Retina (tissue), 1 donor: Measurements from ENCODE around the gene ELF5.

Source experiments
- DNase-seq: peaks from one replicate; pipeline ENCODE4 v3.0.0-alpha.2; 2016

The ELF5 gene

GRCh38 chr11:34490304-34490703 is 23.3 kb downstream of the ELF5 start:
- DNase-seq = no peak

- DNase-seq = no peak
Measured at GRCh38 chr11:34488855-34489557, 24.6 kb downstream of the ELF5 start.

DNA sequence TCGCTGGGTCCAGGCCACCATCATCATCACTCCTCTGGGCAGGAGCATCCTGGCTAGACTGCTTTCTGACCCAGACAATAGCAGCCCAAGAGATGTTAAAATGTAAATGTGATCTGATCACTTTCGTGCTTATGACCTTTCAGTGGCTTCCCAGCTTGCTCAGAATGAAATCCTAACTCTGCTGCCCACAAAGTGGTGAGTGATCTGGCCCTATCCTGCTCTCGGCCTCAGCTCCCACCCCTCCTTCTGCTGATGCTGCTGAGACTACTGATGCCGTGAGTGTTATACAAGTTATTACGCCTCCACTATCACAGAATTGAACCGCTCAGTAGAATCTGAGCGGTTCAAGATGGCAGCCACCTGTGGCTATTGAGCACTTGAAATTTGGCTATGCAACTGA is 26.2 kb downstream of the ELF5 start:
- no peak for DNase-seq

DNA sequence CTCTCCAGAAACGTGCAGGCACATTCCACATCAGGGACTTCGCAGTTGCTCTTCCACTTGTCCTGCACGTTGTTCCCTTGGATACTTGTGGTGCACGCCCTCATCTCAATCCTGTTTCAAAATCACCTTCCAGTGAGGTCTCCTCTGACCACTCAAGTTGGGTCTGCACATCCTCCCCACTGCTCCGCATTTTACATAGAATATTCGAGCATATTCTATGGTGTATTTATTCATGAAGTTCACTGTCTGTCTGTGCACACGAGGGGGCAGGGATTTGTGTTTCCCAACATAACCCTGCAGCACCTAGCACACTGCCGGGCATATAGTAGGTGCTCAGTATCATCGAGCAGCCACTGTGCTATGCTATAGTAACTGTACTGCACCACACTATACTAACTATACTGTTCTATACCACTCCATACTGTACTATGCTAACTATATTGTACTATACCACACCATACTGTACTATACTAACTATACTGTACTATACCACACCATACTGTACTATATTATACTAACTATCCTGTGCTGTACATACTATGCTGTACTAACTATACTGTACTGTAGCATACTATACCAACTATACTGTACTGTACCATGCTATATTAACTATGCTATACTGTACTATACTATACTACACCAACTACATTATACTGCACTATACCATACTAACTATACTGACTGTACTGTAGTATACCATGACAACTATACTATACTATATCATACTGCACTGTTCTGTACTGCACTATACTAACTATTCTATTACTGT is 30.3 kb downstream of the ELF5 start:
- no peak for DNase-seq

- DNase-seq = no peak
Measured at GRCh38 chr11:34481307-34481706, 32.3 kb downstream of the ELF5 start.

- no peak for DNase-seq
Measured at GRCh38 chr11:34480314-34480713, 33.3 kb downstream of the ELF5 start.

DNA sequence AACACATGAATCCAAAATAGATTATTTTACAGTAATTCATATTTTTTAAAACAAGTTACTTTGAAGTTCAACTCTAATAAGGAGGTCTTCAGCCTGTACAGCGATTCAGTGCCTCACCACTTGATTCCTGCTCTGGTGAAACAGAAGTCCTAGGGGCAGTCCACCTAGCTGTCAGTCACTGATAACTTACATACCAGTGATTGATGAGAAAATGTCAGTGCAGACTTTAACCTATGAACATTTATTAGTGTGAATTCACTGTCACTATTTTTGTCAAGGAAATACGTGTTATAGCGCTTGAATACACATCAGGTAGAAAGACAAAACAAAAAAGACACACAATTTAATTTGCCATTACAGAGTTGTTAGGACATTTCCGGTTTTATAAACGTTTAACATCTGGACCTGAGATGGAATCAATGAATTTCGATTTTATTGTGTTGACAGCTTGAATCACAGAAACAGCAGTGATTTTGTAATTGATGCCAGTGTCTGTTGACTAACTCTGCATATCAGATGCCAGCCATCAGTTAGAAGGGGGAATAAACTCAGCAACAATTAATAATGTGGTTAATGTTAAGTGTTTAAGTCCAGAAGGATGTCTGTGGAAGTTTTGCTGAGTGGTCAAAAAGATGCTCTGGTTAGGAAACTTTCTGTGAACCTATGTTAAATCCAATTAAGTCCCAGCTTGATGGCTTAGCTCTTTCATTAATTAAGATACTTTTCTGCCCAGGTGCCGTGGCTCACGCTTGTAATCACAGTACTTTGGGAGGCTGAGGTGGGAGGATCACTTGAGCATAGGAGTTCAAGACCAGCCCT is 34.5 kb downstream of the ELF5 start:
- DNase-seq = no peak

DNA sequence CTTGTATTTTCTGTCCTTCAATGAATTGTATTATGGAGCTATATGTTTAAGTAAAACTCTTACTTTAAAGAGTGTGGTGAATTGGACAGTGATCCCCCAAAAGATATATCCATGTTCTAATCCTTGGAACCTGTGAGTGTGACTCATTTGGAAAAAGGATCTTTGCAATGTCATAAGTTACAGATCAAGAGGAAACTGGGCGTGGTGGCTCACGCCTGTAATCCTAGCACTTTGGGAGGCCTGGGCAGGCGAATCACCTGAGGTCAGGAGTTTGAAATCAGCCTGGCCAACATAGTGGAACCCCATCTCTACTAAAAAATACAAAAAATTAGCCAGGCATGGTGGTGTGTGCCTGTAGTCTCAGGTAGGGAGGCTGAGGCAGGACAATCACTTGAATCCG is 36.7 kb downstream of the ELF5 start:
- no peak for DNase-seq

DNA sequence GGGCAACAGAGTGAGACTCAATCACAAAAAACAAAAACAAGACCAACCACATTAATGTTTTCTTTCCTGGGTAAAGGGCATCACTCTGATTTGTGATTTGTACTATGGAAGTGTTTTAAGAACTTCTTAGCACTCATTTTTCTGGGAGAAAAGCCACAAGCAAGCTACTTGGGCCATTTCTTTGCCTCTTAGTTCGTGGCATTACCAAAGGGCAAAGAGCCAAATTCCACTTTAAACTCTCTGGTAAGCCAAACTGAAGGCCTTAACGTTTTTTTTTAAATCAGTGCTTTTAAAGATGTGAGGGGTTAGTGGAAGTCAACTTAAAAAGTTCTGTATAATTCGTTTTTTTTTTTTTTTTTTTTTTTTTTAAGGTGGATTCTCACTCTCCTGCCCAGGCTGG is 37.9 kb downstream of the ELF5 start:
- no peak for DNase-seq

DNA sequence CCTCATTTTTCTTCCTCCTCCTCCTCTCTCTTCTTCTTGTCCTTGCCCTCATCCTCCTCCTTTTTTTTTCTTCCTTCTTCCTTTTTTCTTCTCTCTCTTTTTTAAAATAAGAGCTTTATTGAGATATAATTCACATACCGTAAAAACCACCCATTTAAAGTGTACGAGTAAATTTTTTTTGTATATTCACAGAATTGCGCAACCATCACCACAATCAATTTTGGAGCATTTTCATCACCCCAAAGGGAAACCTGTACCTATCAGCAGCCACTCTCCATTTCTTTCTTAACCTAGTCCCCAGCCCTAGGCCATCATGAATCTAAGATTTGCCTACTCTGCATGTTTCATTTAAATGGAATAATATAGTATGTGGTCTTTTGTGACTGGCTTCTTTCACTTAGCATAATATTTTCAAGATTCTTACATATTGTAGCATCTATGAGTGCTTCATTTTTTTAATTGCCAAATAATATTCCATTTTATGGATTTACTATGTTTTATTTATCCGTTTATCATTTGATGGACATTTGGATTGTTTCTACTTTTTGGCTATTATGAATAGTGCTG is 39.9 kb downstream of the ELF5 start:
- DNase-seq = no peak

- no peak for DNase-seq
Measured at GRCh38 chr11:34468209-34468841, 45.3 kb downstream of the ELF5 start.

GRCh38 chr11:34466802-34467488 is 46.6 kb downstream of the ELF5 start:
- DNase-seq = no peak

- DNase-seq = no peak
Measured at GRCh38 chr11:34464591-34465051, 49.0 kb downstream of the ELF5 start.

GRCh38 chr11:34461215-34461614 is 52.4 kb downstream of the ELF5 start:
- no peak for DNase-seq

GRCh38 chr11:34460278-34460677 is 53.3 kb downstream of the ELF5 start:
- DNase-seq = no peak

GRCh38 chr11:34459507-34460162 is 54.0 kb downstream of the ELF5 start:
- no peak for DNase-seq

- no peak for DNase-seq
Measured at GRCh38 chr11:34458525-34458924, 55.1 kb downstream of the ELF5 start.

GRCh38 chr11:34457607-34458006 is 56.0 kb downstream of the ELF5 start:
- no peak for DNase-seq

- no peak for DNase-seq
Measured at GRCh38 chr11:34454308-34455032, 59.1 kb downstream of the ELF5 start.

DNA sequence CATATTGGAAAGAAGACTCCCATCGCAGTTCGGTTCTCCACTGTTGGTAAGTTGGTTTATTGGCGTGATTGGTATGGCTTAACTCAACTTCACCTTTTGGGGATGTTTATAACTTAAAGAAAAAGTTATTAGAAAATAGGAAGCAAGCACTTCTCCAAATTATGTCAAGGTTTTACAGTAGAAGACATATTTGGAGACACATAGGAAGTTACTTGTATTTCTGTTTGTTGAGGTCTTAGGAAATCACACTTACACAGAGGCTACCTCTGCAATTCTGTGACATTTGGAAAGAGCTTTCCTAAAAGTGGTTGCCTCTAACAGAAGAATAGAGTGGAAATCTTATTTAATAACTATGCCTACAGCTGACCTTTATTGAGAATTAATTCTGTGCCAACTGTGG is 62.5 kb downstream of the ELF5 start:
- no peak for DNase-seq

DNA sequence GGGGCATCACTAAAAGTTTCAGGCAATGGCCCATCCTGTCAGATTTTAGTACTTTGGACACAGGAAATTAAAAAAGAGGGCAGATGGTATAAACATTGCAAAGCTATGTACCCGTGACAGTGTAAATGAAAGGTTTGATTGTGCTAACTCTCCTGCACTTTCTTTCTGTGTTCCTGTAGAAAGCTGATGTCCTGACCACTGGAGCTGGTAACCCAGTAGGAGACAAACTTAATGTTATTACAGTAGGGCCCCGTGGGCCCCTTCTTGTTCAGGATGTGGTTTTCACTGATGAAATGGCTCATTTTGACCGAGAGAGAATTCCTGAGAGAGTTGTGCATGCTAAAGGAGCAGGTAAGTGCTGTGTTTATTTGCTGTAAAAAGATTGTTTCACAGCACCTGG is 64.6 kb downstream of the ELF5 start:
- no peak for DNase-seq
